Activated CD8-positive, alpha-beta memory T cell treated with anti-CD3 and anti-CD28 coated beads for 1 hour (primary cell): Measurements from ENCODE around the gene TMEM59L.

Experiments
- DNase-seq, 2 donors: peaks; one replicate each; pipeline ENCODE4 v3.0.0-alpha.2; 2020; ENCODE audit warnings: low read depth in 1 of 2; ENCODE audit errors: extremely low read depth in 1 of 2

TMEM59L gene

DNA sequence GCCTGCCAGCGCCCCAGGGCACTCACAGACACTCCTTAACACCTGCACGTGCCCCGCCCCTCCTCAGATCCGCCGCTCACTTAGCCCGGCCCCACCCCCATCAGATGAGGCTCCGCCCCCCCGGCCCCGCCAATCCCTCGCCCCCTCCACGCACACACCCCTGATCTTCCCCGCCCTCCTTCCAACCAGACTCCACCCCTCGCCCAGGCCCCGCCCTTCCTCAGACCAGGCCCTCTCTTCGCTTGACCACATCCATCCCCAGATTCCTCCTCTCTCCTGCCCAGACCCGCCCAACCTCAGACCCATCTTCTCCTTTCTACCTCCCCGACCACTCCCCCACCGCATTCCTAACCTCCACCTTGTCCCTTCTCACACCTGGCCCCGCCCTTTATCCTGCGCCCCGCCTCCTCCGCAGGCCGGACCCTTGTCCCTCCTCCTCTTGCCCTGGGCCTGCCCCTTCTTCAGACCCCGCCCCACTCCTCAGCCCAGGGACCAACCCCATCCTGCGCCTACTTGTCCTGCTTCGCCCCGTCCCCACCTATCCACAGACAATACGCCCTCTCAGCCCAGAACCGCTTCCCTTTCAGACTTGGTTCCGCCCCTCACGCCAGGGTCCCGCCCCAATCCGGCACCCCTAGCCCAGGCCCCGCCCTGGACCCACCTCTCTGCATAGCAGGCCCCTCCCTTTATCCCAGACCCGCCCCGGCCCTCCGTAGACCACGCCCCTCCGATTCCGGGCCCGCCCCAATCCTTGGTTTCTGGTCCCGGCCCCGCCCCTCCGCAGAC lies 23.7 kb downstream of the TMEM59L start:
- DNase-seq = peak; percentile 96 to 98

DNA sequence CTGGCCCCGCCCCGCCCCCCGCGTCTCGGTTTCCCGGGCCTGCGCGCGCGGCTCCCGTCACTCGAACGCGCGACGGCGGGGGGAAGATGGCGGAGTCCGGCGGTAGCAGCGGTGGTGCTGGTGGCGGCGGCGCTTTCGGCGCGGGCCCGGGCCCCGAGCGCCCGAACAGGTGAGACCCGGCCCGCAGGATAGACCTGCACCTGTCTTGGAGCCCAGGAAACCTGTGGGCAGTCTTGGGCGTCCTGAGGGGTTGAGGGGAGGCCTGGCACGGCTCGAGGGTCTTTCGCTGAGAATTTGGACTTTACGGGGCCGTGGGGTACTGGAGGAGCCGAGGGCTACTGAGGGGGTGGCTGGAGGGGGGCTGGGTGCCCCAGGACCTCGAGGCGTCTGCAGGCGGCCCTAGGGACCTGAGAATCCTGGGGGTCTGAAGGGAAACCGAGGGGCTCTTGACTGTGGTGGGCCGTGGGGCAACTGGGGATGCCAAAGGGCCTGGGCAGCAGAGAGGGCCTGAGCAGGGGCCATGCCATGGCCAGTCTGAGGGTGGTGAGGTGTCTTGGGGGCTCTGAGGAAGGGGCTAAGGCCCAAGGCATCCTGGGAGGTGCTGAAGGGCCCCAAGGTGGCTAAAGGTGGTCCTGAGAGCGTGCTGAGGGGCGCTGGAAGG lies 24.4 kb downstream of the TMEM59L start, which contains the start of gene KLHL26:
TSS of gene KLHL26 (plus strand) at position 60 of the 661 bp plus-strand sequence. CDS start at position 87, 27 bp downstream.
- DNase-seq = no peak

DNA sequence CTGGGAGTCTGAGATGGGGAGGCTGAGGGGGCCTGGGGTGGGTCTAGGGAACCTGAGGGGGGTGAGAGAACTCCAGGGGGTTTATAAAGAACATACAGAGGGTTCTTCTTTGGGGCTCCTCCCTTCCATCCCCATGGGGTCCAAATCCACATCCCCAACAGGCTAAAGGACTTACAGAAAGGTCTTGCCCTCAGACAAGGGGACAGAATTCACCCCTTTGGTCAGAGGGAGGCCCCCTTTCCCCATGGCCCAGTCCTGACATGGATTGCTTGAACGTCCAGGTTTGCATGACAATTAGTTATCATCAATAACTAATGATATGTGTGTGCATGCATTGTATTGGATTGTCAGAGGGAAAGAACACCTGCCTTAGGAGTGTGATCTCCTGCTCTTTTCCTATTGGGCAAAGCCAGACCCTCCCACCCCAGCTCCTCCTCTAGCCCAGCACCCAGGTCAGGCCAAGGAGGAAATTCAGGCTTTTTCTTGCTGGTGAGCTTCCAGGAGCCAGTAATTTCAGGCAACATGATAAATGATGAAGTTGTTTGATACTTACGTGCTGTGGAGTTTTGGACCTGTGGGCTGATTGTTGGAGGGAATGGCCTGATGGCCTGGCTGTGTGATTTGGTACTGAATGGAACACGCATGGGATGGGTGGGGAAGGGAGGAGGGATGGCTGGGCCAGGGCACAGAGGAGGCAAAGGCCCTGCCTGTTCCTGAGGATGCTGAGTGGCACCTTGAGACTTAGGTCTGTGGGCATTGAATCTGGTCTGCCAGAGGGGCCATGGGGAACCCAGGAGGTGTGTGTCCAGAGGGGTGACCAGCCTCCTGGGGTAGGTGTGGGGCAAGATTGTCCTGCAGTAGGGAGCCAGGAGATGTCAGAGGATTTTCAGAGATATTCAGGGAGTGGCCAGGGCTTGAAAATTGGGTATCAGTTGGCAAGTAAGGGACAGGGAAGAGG lies 25.3 kb downstream of the TMEM59L start:
- no peak for DNase-seq

DNA sequence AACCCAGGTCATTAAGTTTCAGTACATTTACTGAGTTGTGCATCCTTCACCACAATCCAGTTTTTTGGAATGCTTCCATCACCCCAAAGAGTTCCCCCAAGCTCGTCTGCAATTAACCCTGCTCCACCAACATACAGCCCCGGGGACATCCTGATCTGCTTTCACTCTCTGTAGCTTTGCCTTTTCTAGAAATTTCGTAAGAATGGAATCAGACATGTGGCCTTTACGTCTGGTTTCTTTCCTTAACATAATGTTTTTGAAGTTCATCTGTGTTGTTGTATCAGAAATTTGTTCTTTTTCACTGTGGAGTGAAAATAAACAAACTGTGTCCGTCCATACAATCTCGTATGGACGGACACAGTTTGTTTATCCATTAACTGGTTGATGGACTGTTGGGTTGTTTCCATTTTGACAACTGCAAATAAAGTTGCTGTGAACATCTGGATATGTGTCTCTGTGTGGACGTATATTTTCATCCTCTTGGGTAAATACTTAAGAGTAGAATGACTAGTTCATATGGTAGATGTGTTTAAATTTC lies 27.1 kb downstream of the TMEM59L start:
- no peak for DNase-seq

DNA sequence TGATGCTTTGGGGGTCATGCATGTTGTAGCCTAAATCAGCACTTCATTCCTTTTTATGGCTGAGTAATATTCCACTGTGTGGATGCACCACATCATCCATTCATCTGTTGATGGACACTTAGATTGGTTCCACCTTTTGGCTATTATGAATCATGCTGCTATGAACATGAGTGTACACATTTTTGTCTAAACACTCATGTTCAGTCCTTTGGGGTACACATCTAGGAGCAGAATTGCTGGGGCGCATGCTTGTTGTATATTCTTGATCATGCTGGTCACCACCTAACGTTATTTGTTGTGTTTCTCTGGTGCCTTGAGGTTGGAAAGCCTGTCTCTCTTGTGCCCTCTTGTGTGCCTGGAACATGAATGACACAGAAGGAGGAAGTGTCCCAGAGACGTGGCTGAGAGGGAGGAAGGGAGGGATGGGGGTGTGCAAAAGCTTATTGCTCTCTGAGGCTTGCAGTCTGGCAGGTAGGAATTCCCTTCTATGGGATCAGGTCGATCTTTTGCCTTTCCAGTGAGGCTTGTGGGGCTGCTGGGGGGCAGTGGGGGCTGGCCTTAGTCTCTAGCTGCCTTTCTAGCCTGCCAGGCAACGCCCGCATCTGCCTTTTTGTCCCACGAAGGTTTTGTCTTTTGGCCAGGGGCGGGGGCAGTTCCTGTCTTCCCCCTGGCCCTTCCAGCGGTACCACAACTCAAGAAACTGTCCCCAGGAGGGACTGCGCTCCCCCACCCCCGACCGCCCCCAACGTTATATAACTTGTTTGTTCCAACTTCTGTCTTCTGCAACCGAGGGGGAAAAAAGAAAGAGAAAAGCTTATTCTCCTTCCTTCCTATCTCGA lies 31.7 kb downstream of the TMEM59L start:
- DNase-seq = no peak

DNA sequence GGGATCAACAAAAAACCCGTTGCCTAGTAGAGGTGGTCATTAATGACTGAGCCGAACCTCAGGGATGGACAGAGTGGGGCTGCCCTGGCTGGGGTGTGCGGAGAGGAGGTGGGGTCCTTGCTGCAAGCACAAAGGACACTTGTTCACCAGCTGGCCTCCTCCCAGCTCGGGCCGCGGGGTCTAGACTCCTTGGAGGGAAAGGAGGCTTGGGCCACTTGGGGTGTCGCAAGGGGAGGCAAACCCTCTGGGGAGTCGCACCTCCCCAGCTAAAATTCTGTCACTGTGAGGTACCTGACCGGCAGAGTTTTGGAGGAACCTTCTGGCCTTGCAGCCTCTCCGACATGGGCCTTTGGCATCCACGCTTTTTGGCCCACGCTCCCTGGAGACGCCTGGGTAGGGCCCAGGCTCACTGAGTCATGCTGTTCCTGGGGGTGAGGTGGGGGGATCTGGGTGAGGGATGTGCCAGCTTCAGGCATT lies 32.4 kb downstream of the TMEM59L start:
- DNase-seq = no peak

DNA sequence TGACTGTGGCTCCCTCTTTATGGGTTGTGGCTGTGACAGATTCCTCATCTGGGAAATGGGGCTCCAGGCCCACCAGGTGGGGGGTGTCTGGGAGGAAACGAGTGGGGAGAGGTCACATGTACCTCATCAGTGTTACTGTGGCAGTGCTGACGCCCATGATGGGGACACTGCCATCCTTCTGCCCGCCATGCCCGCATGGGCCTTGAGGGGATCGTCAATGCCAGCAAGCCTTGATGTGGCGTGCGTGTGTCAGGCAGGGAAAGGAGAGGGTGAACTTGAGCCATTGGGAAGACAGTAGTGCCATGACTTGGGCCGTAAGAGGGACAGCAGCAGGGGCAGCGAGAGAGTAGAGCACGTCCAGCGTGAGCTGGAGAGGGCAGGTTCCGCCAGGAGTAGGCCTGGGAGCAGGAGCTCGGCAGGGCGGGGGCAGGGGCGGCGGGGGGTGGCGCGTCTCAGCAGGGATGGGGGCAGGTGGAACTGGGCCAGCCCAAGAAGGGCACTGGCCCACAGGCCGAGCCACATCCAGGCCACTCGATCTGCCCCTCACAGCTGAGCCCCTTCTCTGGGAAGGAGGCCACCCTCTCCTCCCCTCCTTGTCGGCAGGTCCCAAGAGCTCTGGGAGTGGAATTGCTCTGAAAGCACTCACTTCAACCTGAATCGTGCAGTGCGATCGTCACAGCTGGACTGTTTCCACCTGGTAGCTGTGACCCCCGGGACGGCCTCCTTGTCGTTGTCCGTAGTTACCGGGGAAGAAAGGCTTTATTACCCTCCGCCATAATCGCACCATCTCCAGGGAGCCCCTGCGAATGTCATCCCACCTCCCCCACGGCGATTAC lies 34.1 kb downstream of the TMEM59L start:
- no peak for DNase-seq

DNA sequence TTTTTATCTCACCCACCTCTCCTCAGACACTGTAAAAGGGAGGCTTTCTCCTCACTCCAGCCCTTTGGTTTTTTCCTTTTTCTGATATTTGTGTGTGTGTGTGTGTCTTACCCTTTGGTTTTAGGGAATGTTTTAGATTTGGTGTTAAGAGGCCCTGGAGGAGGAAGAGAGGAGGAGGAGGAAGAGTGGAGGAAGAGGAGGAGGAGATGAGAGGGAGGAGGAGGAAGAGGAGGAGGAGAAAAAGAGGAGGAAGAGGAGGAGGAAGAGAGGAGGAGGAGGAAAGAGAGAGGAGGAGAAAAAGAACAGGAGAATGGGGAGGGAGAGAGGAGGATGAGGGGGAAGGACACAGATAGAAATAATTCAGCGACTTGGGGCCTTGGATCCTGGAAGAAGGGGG lies 34.7 kb downstream of the TMEM59L start:
- no peak for DNase-seq

DNA sequence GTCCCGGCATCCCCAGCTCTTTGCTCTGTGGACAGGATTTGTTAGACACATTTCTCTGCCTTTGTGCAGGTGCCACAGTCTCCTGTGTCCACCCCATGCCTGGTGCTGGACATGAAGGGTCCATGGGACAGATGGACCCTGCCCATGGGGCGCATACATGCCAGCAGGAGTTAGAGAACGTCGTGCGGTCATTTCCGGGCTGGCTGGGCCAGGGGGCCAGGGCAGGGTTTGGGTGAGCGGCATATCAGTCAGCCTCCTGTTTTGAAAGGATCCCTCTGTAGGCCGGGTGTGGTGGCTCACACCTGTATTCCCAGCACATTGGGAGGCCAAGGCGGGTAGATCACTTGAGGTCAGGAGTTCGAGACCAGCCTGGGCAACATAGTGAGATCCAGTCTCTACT lies 35.1 kb downstream of the TMEM59L start:
- no peak for DNase-seq

DNA sequence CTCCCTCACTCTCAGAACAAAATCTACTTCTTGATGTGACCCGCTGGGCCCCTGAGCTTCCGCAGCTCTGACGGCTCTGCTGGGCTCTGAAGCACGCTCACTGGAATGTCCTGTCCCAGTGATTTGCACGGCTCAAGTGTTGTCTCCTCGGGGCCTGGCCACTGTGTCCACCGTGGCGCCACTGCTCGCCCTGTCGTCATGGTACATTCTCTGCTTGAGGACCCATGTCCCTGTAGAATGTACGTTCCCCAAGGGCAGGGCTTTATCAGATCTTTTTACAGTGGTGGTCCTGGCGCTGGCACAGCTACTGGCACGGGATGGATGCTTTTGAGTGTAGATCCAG lies 36.3 kb downstream of the TMEM59L start:
- no peak for DNase-seq

DNA sequence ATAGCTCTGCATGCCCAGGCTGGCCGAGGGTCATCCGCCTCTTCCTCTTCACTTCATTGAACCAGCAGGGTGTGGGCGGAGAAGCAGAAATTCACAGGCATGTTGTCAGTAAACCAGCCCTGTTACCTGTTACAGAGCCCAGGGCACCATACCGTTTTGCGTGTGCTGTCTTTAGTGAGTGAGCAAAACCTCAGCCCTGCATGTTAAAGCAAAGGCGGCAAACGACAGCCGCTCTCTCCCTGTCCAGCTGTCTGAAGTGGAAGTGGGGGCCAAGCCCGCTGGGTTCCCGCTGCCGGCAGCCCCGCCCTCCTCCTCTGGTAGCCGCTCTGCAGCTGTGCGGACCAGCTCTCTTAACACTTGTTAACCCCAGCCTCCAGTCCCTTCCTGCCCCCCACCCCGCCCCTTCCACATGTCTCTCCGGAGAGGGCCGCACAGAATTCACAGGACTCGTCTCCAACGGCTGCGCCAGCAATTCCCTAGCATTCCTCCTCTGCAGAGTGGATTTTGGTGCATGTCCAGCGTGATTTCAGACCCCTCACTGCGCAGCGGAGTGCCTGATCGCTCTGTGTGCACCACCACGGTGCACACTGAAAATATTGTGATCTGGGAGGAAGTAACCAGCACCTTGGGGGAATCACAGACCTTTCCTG lies 36.8 kb downstream of the TMEM59L start:
- DNase-seq = no peak

DNA sequence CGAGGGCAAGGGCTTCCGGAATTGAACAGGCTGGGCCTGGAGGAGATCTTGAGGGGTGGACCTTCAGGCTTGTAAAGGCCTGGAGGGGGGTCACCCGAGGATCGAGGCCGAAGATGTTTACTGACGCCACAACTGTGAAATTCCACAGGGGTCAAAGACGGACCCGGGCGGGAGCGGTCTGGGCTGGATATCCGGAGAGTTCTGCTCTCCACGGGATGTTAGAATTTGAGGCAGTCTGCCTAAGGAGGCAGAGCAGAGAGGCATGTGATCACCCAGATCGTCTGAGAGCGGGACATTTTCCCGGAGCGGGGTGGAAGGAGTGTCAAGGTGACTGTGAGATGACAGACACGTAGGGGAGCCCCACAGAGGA lies 37.3 kb downstream of the TMEM59L start:
- DNase-seq = no peak

DNA sequence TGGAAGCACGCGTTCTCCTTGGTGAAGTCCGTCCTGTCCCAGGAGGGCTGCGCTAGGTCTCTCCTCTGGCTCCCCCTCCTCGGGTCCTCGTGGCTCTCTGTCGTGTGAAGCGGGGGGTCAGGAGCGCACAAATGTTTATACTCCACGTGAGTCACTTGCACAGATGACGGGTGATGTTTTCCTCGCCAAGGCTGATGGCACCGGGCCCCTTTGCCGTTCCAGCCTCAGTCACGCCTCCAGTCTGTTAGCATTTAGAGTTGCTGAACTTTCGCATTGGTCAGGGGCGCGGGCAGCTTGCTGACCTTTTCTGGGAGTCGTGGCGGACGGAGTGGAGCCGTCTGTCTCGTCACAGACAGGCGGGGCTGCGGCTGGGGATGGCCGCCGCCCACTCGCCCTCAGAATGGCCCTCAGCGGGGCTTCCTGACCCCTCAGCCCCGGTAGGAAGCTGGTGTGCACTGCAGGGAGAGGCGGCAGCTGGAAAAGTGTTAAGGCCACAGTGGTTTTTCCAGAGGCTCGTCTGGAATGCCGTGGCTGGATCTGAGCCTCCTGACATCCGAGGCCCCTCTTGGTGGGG lies 37.9 kb downstream of the TMEM59L start:
- no peak for DNase-seq

DNA sequence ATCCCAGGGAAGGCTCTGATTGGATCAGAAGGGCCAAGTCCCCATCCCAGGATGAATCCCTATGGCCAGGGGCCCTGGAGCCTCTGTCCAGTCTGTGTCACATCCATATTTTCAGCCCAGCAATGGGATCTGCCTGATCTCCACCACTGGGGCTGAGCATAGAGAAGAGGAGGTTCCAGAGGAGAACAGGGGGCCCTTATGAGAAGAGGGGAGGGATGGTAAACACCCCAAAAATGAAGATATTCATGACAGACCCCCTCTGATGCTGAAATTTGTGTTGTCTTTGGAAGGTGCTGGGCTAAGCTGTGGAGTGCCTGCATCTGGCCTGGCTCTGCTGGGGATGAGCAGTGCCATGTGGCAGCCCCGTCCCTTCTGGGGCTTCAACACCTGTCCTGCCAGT lies 38.6 kb downstream of the TMEM59L start:
- DNase-seq = no peak

DNA sequence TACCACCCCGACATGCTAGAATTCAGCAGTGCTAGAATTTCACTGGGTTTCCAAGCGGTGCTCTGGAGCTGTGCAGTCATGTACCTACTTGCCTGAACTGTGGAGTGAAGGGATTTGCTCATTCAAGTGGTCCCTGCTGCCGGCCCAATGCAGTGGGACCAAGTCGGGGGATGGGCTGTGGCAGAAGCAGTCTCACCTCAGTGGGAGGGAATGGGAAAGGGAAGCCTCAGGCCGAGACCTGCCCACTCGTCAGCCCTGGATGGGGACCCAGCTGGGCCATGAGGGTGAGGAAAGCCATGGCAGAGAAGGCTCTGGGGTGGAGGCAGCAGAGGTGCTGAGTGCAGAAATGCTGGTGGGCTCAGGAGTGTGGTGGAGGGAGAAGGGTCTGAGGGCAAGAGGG lies 39.1 kb downstream of the TMEM59L start:
- no peak for DNase-seq

DNA sequence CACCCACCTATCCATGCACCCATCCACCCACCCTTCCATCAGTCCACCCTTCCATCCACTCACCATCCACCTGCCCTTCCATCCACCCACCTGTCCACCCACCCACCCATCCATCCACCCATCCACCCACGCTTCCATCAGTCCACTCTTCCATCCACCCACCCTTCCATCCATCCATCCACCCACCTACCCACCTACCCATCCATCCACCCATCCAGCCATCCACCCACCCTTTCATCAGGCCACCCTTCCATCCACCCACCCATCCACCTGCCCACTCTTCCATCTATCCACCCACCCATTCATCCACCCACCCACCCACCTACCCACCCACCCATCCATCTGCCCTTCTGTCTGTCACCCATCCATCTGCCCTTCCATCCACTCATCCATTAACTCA lies 41.2 kb downstream of the TMEM59L start:
- DNase-seq = no peak

DNA sequence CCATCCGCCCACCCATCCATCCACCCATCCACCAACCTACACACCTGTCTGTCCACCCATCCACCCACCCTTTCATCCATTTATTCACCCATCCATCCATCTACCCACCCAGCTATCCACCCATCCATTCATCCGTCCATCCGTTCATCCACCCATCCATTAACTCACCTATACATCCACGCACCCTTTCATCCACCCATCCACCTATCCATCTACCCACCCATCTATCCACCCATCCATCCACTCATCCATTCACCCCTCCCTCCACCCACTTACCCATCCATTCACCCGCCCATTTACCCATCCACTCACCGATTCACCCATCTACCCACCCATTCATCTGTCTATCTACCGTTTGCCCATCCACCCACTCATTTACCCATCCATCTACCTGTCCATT lies 41.8 kb downstream of the TMEM59L start:
- no peak for DNase-seq

DNA sequence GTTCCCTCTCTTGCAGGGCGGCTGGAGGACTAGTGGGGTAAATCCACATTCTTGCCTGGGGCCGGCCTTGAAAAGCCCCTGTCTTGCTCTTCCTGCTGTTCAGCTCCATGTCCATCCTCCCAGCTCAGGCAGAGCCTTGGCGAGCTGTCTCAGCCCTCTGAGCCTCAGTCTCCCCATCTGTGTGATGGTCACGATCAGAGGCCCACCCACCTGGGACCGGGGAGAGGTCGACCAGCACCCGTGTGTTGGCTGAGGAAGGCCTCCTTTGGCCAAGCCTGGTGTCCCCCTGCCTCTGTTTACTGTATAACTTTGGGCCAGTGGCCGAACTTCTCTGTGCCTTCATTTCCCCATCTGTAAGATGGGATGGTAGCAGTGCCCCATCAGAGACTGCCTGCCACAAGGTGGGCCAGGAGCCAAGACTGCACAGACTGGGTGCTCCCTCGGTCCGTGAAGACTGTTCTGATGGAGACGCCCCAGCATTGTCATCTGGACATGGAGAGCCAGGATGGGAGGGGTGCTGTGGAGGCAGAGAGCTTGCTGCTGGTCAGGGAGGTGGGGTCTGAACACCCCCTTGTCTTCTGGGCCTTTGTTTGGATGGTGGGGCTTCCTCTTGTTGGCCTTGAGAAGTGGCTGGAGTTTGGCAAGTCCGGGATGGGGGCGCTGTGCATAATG lies 42.6 kb downstream of the TMEM59L start:
- DNase-seq = no peak
